ENCODE measurements around the gene MOB3B. TPM values are rescaled to one million over a fixed set of nuclear protein-coding genes. Genes with fewer than 3 reads are reported as not detected.

MOB3B gene
- total RNA-seq, 1 donor, result under 0.01 TPM

GRCh38 chr9:27293996-27294395 is 235.6 kb downstream of the MOB3B start:
- DNase-seq (ENCODE audit: insufficient read length, low spot score, missing footprints), result no peak
- Histone ChIP-seq H3K79me2 (ENCODE audit: insufficient read depth, low read length) (no peaks in the 10 kb centered on the region), H2AFZ (ENCODE audit: low read length) (no peak overlapping the region), H3K27ac (ENCODE audit: low read depth, low read length) (no peak overlapping the region), H4K20me1 (ENCODE audit: insufficient read depth, low read length) (no peaks in the 10 kb centered on the region), H3K9me3 (ENCODE audit: low read depth, low read length) (no peaks in the 10 kb centered on the region), H3K27me3 (ENCODE audit: insufficient read depth, low read length) (peaks cover 13% of the 10 kb centered on the region), H3K4me3 (ENCODE audit: insufficient read depth, low read length) (no peak overlapping the region), H3K36me3 (ENCODE audit: insufficient read depth, low read length) (no peaks in the 10 kb centered on the region), H3K4me2 (ENCODE audit: insufficient read depth, low read length) (no peak overlapping the region), H3K4me1 (ENCODE audit: insufficient read depth, low read length) (no peaks in the 10 kb centered on the region)
- TF ChIP-seq CTCF (IDR thresholded peaks at IDR 0.05; ENCODE audit: extremely low read depth, low read depth, low read length), result no peak

- no peaks in the 10 kb centered on the region for H3K79me2 ChIP-seq (ENCODE audit: insufficient read depth, low read length)
Observed at GRCh38 chr9:27292659-27293405, 236.8 kb downstream of the MOB3B start.

GRCh38 chr9:27291292-27291691 is 238.3 kb downstream of the MOB3B start:
- Histone ChIP-seq H3K4me1 (ENCODE audit: insufficient read depth, low read length) (no peaks in the 10 kb centered on the region), H3K27me3 (ENCODE audit: insufficient read depth, low read length) (peaks cover 24% of the 10 kb centered on the region), H3K4me3 (ENCODE audit: insufficient read depth, low read length) (no peak overlapping the region), H3K36me3 (ENCODE audit: insufficient read depth, low read length) (no peaks in the 10 kb centered on the region), H3K4me2 (ENCODE audit: insufficient read depth, low read length) (no peak overlapping the region), H2AFZ (ENCODE audit: low read length) (no peak overlapping the region), H3K79me2 (ENCODE audit: insufficient read depth, low read length) (no peaks in the 10 kb centered on the region), H3K27ac (ENCODE audit: low read depth, low read length) (no peak overlapping the region), H3K9me3 (ENCODE audit: low read depth, low read length) (no peaks in the 10 kb centered on the region), H4K20me1 (ENCODE audit: insufficient read depth, low read length) (no peaks in the 10 kb centered on the region)
- DNase-seq (ENCODE audit: insufficient read length, low spot score, missing footprints), result no peak
- no peak for TF ChIP-seq CTCF (IDR thresholded peaks at IDR 0.05; ENCODE audit: extremely low read depth, low read depth, low read length)

More at GRCh38 chr9:27292659-27293405, 236.8 kb downstream of the MOB3B start:
- DNase-seq (ENCODE audit: insufficient read length, low spot score, missing footprints), result no peak
- Histone ChIP-seq H4K20me1 (ENCODE audit: insufficient read depth, low read length) (no peaks in the 10 kb centered on the region), H2AFZ (ENCODE audit: low read length) (no peak overlapping the region), H3K27ac (ENCODE audit: low read depth, low read length) (no peak overlapping the region), H3K4me2 (ENCODE audit: insufficient read depth, low read length) (no peak overlapping the region), H3K27me3 (ENCODE audit: insufficient read depth, low read length) (peaks cover 18% of the 10 kb centered on the region), H3K36me3 (ENCODE audit: insufficient read depth, low read length) (no peaks in the 10 kb centered on the region), H3K9me3 (ENCODE audit: low read depth, low read length) (no peaks in the 10 kb centered on the region), H3K4me1 (ENCODE audit: insufficient read depth, low read length) (no peaks in the 10 kb centered on the region), H3K4me3 (ENCODE audit: insufficient read depth, low read length) (no peak overlapping the region)
- no peak for TF ChIP-seq CTCF (IDR thresholded peaks at IDR 0.05; ENCODE audit: extremely low read depth, low read depth, low read length)

GRCh38 chr9:27282269-27282668 is 247.3 kb downstream of the MOB3B start:
- H4K20me1 ChIP-seq (ENCODE audit: insufficient read depth, low read length), result no peaks in the 10 kb centered on the region
- no peak overlapping the region for H2AFZ ChIP-seq (ENCODE audit: low read length)
- H3K4me2 ChIP-seq (ENCODE audit: insufficient read depth, low read length), result no peak overlapping the region
- H3K4me3 ChIP-seq (ENCODE audit: insufficient read depth, low read length), result no peak overlapping the region
- DNase-seq (ENCODE audit: insufficient read length, low spot score, missing footprints), result no peak
- no peaks in the 10 kb centered on the region for H3K4me1 ChIP-seq (ENCODE audit: insufficient read depth, low read length)
- H3K79me2 ChIP-seq (ENCODE audit: insufficient read depth, low read length), result no peaks in the 10 kb centered on the region
- peaks cover 17% of the 10 kb centered on the region for H3K27me3 ChIP-seq (ENCODE audit: insufficient read depth, low read length)
- H3K9me3 ChIP-seq (ENCODE audit: low read depth, low read length), result no peaks in the 10 kb centered on the region
- H3K27ac ChIP-seq (ENCODE audit: low read depth, low read length), result no peak overlapping the region
- no peaks in the 10 kb centered on the region for H3K36me3 ChIP-seq (ENCODE audit: insufficient read depth, low read length)
- TF ChIP-seq CTCF (IDR thresholded peaks at IDR 0.05; ENCODE audit: extremely low read depth, low read depth, low read length), result no peak

All from osteoblast (primary cell).